GM21786 (cell line): ENCODE results near the gene SRGAP3.

Experiments
- ATAC-seq: cut with Tn5 transposase; IDR thresholded peaks from one replicate; pipeline ENCODE4 v1.9.1; 2021; ENCODE audit not compliant: unreplicated experiment

SRGAP3 gene

GRCh38 chr3:9151240-9151639 lies 98.2 kb downstream of the SRGAP3 start:
- no peak for ATAC-seq

- no peak for ATAC-seq
These were observed 99.9 kb downstream of the SRGAP3 start for GRCh38 chr3:9149566-9149965.

- no peak for ATAC-seq
These were observed 101.6 kb downstream of the SRGAP3 start for GRCh38 chr3:9147896-9148266.

GRCh38 chr3:9147215-9147895 lies 102.1 kb downstream of the SRGAP3 start:
- ATAC-seq = peak; percentile 78

GRCh38 chr3:9146367-9147071 lies 102.9 kb downstream of the SRGAP3 start:
- ATAC-seq = peak; percentile 41

GRCh38 chr3:9143184-9143583 lies 106.3 kb downstream of the SRGAP3 start:
- ATAC-seq = no peak

GRCh38 chr3:9142362-9142761 lies 107.1 kb downstream of the SRGAP3 start:
- ATAC-seq = no peak

- ATAC-seq = no peak
These were observed 107.5 kb downstream of the SRGAP3 start for GRCh38 chr3:9141928-9142289.

GRCh38 chr3:9139366-9139765 lies 110.1 kb downstream of the SRGAP3 start:
- ATAC-seq = no peak

- no peak for ATAC-seq
These were observed 111.8 kb downstream of the SRGAP3 start for GRCh38 chr3:9137676-9138075.

- ATAC-seq = no peak
These were observed 112.5 kb downstream of the SRGAP3 start for GRCh38 chr3:9136746-9137465.

GRCh38 chr3:9135930-9136525 lies 113.4 kb downstream of the SRGAP3 start:
- ATAC-seq = no peak

GRCh38 chr3:9135526-9135925 lies 113.9 kb downstream of the SRGAP3 start:
- ATAC-seq = no peak

GRCh38 chr3:9133656-9134055 lies 115.8 kb downstream of the SRGAP3 start:
- no peak for ATAC-seq

GRCh38 chr3:9130345-9131305 lies 118.8 kb downstream of the SRGAP3 start:
- no peak for ATAC-seq

GRCh38 chr3:9129365-9129764 lies 120.1 kb downstream of the SRGAP3 start:
- no peak for ATAC-seq

- ATAC-seq = no peak
These were observed 124.0 kb downstream of the SRGAP3 start for GRCh38 chr3:9125278-9125951.

GRCh38 chr3:9124730-9125129 lies 124.7 kb downstream of the SRGAP3 start:
- no peak for ATAC-seq

GRCh38 chr3:9123840-9124239 lies 125.6 kb downstream of the SRGAP3 start:
- no peak for ATAC-seq

GRCh38 chr3:9122732-9123364 lies 126.6 kb downstream of the SRGAP3 start:
- ATAC-seq = no peak
